ACHN (cell line): ENCODE measurements around the gene CDCA4.
"Not testable (repeated sequence)": the region's sequence is repeated elsewhere in the genome, so short reads cannot be mapped to it uniquely, and the experiment has no call there.

Experiments used
- DNase-seq: peaks from one replicate; pipeline ENCODE4 v3.0.0-alpha.2; 2015
- in situ Hi-C: cut with HindIII; loops from 2 replicates; pipeline ENCODE4 v1.10.0; 2017; ENCODE audit warnings: low sequenced_read_pairs, low pct_ligation_motif_present, low pct_unique_long_range_greater_than_20kb

The CDCA4 gene

DNA sequence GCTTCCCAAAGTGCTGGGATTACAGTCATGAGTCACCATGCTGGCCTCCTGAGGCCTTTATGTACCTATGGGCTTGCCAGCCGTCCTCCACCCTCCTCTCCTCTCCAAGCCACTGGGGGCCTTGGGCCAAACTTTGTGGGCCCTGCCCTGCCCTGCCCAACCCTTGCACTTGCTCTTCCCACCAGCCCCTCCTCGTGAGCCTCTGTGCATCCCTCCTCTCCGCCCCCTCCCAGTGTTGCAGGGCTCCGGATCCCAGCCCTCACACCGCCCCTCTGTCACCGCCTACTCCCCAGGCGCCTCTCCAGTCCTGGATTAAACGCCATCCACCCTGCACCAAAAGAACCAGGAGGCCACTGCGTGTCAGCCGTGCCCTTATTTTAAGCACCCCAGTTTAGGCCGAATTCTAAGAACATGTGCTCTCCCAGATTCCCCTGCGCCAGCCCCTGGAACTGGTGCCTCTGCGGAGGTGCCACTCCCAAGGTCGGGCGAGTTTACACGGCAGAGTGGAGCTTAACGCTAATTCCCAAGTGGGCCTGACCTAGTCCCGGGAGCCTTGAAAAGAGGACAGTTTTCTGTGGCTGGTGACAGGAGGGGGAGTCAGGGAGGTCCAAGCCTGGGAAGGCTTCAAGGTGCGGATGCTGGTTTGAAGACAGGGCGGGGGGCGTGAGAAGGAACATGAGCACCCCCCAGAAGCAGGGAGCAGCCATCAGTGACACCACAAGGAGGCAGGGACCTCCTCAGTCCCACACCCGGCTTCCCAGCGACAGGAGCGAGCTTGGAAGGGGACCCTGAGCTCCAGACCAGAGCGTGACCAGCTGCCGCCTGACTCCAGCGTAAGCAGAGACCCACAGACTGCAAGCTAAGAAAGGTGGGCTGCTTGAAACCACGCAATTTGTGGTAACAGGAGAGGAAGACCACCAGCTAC is 21.2 kb upstream of the CDCA4 start:
- no peak for DNase-seq
- in situ Hi-C loops = no loop called here

DNA sequence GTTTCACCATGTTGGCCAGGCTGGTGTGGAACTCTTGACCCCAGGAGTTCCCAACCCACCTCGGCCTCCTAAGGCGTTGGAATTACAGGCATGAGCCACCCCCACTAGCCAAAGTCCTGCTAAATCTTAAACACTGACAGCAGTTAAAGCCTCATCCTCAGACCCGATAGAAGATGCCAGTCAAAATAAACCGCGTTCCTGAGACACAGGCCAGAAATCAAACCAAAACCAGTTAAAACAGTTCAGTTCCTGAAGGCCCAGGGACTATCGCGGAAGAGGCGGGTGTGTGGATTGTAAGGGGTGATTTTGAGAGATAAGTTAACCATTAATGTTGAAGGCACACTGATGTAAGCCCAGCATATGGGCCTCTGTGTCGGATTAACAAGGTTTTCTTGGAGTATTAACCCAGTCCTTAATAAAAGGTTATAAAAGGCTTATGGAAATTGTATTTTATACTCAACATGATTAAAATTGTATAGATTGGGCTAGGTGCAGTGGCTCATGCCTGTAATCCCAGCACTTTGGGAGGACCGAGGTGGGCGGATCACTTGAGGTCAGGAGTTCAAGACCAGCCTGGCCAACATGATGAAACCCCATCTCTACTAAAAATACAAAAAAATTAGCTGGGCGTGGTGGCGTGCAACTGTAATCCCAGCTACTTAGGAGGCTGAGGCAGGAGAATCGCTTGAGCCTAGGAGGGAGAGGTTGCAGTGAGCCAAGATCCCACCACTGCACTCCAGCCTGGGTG is 18.7 kb upstream of the CDCA4 start:
- no peak for DNase-seq
- in situ Hi-C loops = no loop called here

DNA sequence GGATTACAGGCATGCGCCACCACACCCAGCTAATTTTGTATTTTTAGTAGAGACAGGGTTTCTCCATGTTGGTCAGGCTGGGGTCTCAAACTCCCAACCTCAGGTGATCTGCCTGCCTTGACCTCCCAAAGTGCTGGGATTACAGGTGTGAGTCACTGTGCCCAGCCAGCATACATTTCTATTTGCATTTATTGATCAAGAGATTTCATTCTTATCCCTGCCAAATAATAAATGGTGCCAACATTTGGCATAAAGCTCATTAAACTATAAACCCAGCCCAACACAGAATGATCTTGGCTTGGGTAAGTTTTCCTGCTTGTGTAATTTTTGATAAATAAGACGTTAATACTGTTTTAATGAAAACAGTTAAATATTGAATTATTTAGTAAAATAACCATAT is 14.7 kb upstream of the CDCA4 start:
- DNase-seq, in situ Hi-C loops: not testable (repeated sequence)

DNA sequence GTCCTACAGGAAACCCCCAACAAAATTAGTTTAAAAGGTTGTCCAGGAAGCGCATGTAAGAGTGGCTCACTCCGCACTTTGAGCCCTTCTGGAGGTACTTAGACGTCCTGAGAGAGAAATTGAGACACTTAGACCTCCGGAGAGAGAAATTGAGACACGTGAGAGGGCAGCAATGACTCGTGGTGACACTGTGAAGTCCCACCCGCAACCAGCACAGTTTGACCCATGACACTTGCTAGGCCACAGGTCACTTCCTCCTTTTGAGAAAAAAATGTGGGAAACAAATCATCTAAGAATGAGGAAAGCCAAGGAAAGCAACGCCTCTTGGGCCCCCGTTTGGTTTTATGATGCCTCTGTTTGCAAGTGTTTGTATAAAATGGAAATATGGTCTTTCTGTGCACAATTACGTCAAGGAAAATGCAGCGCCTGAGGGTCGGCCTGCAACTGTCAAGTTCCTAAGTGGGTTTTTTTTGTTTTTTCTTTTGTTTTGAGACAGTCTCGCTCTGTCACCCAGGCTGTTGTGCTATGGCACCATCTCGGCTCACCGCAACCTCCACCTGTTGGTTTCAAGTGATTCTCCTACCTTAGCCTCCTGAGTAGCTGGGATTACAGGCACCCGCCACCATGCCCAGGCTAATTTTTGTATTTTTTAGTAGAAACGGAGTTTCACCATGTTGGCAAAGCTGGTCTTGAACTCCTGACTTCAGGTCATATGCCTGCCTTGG is 13.6 kb upstream of the CDCA4 start:
- no peak for DNase-seq
- in situ Hi-C loops = no loop called here

DNA sequence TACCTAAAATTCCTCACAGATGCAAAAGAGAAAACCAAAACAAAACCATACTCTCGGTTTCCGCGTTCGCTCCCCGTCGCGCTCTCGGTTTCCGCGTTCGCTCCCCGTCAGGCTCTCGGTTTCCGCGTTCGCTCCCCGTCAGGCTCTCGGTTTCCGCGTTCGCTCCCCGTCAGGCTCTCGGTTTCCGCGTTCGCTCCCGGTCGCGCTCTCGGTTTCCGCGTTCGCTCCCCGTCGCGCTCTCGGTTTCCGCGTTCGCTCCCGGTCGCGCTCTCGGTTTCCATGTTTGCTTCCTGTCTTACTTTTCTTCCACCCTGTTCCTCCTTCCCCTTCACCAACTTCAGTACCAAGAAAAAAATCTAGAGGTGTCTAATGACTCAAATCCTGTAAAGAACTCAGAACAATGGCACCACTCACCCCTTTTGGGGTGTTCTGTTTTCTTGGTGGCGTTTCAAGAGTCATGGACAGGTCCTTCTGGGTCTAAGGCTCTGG is 12.6 kb upstream of the CDCA4 start:
- not testable (repeated sequence) for DNase-seq

DNA sequence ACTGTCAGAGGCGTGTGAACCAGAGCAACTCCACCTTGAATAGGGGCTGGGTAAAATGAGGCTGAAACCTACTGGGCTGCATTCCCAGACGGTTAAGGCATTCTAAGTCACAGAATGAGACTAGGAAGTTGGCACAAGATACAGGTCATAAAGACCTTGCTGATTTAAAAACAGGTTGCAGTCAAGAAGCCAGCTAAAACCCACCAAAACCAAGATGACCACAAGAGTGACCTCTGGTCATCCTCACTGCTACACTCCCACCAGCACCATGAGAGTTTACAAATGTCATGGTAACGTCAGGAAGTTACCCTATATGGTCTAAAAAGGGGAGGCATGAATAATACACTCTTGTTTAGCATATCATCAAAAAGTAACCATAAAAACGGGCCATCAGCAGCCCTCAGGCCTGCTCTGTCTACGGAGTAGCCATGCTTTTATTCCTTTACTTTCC is 11.6 kb upstream of the CDCA4 start:
- DNase-seq, in situ Hi-C loops: not testable (repeated sequence)

More for the DNA sequence above, 12.6 kb upstream of the CDCA4 start:
- in situ Hi-C loops = not testable (repeated sequence)

DNA sequence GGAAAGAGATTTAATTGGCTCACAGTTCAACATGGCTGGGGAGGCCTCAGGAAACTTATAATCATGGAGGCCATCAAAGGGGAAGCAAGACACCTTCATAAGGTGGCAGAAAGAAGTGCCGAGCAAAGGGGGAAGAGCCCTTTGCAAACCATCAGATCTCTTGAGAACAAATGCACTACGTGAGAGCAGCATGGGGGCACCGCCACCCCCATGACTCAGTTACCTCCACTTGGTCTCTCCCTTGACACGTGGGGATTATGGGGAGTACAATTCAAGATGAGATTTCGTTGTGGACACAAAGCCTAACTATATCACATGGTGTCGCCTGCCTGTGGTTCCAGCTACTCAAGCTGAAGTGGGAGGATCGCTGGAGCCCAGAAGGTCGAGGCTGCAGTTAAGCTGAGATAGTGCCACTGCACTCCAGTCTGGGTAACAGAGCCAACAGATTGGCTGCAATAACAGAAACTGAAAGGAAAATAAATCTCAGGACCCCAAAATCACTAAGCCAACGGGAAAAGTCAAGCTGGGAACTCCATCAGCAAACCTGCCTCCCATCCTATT is 10.0 kb upstream of the CDCA4 start:
- in situ Hi-C loops = no loop called here
- no peak for DNase-seq

DNA sequence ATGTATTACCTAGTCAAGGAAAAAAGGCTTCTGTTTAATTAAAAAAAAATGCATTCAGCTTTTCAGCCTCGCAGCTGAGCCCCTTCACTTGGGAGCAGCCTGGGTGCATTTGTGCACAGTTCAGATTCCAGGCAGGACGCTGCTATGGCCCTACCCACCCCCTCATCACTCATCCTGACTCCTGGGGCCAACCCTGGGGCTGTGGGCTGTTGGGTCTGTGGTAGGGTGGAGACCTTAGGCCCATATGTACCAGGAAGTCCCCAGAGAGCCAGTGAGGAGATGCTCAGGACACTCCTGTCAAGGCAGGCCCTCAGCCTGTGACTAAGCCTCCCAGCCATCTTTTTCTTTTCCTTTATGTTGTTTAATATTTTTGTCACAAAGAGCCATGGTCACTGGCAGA is 9.3 kb upstream of the CDCA4 start:
- no peak for DNase-seq
- in situ Hi-C loops = no loop called here

DNA sequence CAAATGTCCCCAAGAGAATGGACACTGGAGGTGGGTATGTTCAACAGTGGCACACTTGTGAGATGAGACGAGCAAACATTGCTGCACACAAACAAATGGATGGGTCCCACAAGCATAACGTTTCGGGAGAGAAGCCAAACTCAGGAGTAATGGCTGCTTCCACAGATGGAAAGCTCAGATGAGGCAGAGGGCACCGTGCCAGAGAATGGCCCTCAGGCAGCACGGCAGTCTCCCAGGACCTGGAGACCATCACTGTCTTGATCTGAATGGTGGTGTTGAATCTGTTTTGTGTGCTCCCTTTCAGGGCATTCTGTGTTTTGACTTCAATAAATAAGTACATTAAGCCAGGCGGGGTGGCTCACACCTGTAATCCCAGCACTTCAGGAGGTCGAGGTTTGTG is 8.5 kb upstream of the CDCA4 start:
- in situ Hi-C loops = no loop called here

DNA sequence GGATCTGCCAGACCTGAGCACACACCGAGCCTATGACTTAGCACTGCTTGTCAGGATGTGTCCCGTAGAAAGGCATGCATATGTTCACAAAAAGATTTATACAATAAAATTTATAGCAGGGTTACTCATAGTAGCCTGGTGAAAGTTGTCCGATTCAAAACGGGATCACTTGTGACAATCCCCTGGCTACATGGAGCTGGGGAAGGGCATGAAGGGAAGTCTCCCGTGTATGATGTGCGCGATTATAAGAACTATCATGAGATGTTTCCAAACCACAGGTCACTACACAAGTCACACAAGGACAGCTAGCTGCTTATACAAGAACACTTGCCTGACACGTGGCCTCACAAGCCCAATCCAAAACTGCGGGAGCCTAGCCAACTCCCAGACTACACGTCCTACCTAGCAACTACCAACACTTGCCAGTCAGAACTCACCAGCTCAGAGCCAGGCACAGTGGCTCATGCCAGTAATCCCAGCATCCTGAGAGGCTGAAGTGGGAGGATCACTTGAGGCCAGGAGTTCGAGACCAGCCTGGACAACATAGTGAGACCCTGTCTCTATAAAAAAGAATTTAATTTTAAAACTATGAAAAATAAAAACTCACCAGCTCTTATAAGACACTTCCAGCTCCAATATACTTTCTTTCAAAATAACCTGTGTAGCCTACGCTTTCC is 7.5 kb upstream of the CDCA4 start:
- no peak for DNase-seq
- in situ Hi-C loops = no loop called here

More for the DNA sequence above, 8.5 kb upstream of the CDCA4 start:
- no peak for DNase-seq

DNA sequence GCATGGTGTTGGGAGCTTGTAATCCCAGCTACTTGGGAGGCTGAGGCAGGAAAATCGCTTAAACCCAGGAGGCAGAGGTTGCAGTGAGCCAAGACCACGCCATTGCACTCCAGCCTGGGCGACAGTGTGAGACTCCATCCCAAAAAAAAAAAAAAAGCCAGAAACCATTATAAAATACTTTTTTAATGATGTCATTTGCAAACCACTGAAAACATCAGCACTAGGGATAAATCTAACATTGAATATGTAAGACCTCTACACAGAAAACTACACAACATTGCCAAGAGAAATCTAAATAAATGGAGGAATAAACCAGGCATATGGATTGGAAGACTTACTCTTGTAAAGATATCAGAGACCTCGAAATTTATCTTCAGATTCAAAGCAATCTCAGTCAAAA is 6.8 kb upstream of the CDCA4 start:
- DNase-seq, in situ Hi-C loops: not testable (repeated sequence)

DNA sequence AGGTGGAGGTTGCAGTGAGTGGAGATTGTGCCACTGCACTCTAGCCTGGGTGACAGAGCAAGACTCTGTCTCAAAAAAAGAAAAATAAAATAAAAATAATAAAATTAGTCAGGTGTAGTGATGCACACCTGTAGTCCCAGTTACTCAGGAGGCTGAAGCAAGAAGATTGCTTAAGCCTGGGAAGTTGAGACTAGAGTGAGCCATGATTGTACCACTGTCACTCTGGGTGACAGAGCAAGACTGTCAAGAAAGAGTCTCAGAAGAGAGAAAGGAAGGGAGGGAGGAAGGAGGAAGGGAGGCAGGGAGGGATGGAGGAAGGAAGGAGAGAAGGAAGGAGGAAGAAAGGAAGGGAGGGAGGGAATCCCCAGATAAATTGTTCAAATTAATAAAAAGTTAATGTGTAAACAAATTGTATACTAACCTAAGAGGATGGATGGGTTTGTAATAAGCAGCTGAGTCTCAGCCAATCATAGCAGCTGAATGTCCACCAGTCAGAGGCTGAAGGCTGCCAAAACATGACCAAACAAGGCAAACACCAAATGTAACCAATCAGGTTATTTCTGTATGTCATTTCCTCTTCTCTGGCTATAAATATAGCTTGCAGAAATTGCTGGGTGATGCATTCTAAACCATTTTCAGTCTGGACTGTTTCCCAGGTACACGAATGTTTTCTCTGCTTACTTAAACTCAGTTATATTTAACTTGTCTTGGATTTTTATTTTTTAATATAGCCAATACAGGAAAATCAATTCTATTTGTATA is 6.1 kb upstream of the CDCA4 start:
- in situ Hi-C loops = no loop called here
- DNase-seq = peak; percentile 59

DNA sequence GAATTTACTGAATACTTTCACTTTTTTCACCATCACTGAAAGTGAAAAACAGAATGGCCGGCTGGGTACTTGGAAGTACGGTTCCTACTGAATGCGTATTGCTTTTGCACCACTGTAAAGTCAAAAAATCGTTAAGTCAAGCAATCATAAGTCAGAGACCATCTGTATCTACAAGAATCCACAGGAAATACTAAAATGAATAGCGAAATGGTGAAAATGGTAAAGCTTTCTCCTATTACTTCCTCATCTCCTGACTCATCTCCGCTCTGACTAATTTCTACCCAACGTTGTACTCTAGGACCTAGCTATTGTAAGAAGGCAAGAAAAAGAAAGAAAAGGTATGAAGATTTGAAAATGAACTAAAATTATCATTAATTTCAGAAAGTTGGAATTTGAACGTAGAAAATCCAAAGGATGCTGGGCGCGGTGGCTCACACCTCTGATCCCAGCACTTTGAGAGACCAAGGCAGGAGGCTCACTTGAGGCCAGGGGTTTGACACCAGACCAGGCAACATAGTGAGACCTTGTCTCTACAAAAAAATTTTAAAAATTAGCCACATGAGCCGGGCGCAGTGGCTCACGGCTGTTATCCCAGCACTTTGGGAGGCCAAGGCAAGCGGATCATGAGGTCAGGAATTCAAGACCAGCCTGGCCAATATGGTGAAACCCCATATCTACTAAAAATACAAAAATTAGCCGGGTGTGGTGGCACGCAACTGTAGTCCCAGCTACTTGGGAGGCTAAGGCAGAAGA is 5.3 kb upstream of the CDCA4 start:
- DNase-seq = no peak
- in situ Hi-C loops = no loop called here

DNA sequence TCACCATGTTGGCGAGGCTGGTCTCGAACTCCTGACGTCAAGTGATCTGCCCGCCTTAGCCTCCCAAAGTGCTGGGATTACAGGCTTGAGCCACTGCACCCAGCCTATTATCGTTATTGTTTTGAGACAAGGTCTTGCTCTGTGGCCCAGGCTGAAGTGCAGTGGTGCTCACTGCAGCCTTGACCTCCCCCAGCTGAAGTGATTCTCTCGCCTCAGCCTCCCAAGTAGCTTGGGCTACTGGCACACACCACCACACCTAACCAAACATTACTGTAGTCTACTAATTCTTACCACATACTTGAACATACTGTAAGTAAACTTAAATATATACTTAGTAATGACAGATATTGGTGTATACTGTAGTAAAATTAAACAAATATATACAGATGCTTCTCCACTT is 4.5 kb upstream of the CDCA4 start:
- no peak for DNase-seq
- in situ Hi-C loops = no loop called here

DNA sequence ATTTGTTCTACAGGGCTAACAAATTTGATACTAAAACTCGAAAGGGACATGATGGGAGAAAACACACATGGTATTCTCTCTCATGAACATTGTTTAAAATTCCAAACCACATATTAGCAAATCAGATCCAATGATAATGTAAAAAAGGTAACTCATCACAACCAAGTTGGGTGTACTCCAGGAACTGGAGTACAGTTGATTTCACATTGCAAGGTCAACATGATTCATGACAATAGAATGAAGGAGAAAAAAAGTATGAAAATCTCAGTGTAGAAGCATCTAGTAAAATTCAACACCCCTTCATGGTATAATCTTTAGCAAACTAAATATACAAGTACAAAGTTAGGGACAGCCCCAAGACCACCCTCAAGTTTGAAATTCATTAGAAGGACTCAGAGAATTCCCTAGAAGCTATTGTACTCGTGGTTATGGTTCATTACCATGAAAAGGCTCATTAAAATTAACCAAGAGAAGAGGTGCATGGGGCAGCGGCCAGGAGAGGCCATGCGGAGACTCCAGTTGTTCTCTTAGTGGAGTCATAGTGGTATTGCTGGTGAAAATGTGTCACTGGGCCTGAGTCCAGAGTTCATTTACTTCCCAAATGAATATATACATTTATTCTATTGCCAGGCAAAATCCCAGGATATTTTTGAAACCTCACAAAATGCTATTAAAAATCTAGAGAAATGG is 3.1 kb upstream of the CDCA4 start:
- in situ Hi-C loops = no loop called here
- peak; percentile 88 for DNase-seq

DNA sequence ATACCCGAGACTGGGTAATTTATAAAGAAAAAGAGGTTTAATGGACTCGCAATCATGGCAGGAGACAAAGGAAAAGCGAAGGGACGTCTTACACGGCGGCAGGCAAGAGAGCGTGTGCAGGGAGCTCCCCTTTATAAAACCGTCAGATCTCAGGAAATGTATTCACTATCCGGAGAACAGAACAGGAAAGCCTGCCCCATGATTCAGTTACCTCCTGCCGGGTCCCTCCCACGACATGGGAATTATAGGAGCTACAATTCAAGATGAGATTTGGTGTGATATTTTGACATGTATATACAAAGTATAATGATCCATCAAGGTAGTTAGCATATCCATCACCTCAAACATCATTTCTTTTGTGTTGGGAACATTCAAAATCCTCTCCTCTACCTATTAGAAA is 2.3 kb upstream of the CDCA4 start:
- peak; percentile 68 for DNase-seq
- in situ Hi-C loops = no loop called here
